ENCODE measurements around the gene CRTC2.
"Not testable (repeated sequence)": the region's sequence is repeated elsewhere in the genome, so short reads cannot be mapped to it uniquely, and the experiment has no call there.

Gene CRTC2

GRCh38 chr1:153991151-153991630, 32.8 kb upstream of the CRTC2 start:
- no peak for TF ChIP-seq CTCF (IDR thresholded peaks at IDR 0.05; ENCODE audit: control insufficient read depth, extremely low read depth, insufficient read depth)
- no peak for DNase-seq (ENCODE audit: low read depth)

GRCh38 chr1:153990468-153991150, 32.2 kb upstream of the CRTC2 start, which contains the start of gene RPS27:
Gene RPS27, plus strand, starts transcription at chr1:153990762. Its CDS starts 35 bp downstream, at chr1:153990797.
- H3K4me3 ChIP-seq (ENCODE audit: low read depth, low read length): peak within 1 kb of the TSS; percentile 83
- no peak for TF ChIP-seq CTCF (IDR thresholded peaks at IDR 0.05; ENCODE audit: control insufficient read depth, extremely low read depth, insufficient read depth)
- DNase-seq (ENCODE audit: low read depth): peak; percentile 98

More at GRCh38 chr1:153991151-153991630, 32.8 kb upstream of the CRTC2 start:
- peak overlapping the region; percentile 83 for H3K4me3 ChIP-seq (ENCODE audit: low read depth, low read length)

- no peak overlapping the region for H3K4me3 ChIP-seq (ENCODE audit: low read depth, low read length)
- no peak for DNase-seq (ENCODE audit: low read depth)
- no peak for TF ChIP-seq CTCF (IDR thresholded peaks at IDR 0.05; ENCODE audit: control insufficient read depth, extremely low read depth, insufficient read depth)
Measured at GRCh38 chr1:153987621-153988020, 29.2 kb upstream of the CRTC2 start.

GRCh38 chr1:153985941-153986761, 27.7 kb upstream of the CRTC2 start, which contains the start of gene RAB13:
Gene RAB13, minus strand, starts transcription at chr1:153986339. Its CDS starts 103 bp downstream, at chr1:153986236.
- no peak for TF ChIP-seq CTCF (IDR thresholded peaks at IDR 0.05; ENCODE audit: control insufficient read depth, extremely low read depth, insufficient read depth)
- DNase-seq (ENCODE audit: low read depth): peak; percentile 56
- peak within 1 kb of the TSS; percentile 73 for H3K4me3 ChIP-seq (ENCODE audit: low read depth, low read length)

- no peak for TF ChIP-seq CTCF (IDR thresholded peaks at IDR 0.05; ENCODE audit: control insufficient read depth, extremely low read depth, insufficient read depth)
- peak overlapping the region; percentile 73 for H3K4me3 ChIP-seq (ENCODE audit: low read depth, low read length)
- DNase-seq (ENCODE audit: low read depth): no peak
Measured at GRCh38 chr1:153985341-153985912, 27.0 kb upstream of the CRTC2 start.

DNA sequence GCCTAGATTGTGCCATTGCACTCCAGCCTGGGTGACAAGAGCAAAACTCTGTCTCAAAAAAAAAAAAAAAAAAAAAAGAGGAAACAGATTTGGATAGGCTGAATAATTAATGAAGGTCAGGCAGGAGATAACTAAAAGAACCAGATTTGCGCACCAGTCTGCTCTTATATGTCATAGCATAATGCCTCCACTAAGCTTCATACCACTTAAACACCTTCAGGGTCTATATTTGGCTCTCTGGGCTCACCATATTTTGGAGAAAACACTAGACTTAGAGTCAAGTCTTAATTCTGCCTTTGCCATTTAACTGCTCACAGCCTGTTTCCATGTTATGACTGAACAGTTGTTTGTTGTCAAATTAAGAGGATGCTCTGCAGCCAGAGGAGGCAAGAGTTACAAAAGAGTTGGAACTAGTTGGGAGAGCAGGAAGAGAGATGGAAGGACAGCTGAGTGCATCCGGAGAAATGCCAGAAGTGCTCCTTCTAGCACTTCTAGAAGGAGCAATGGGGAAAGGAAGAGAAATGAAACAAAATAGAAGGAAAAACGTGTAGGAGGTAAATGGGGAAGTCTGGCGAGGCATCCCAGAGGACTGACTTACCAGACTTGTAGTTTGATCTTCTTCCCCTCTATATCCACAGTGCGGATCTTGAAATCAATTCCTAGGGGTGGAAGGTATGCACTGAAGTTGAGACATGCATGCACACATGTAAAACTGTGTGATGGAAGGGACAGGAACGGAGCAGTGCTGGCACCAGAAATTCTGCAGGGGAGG, 25.9 kb upstream of the CRTC2 start:
- TF ChIP-seq CTCF (IDR thresholded peaks at IDR 0.05; ENCODE audit: control insufficient read depth, extremely low read depth, insufficient read depth): no peak
- no peak for DNase-seq (ENCODE audit: low read depth)
- H3K4me3 ChIP-seq (ENCODE audit: low read depth, low read length): no peak overlapping the region

DNA sequence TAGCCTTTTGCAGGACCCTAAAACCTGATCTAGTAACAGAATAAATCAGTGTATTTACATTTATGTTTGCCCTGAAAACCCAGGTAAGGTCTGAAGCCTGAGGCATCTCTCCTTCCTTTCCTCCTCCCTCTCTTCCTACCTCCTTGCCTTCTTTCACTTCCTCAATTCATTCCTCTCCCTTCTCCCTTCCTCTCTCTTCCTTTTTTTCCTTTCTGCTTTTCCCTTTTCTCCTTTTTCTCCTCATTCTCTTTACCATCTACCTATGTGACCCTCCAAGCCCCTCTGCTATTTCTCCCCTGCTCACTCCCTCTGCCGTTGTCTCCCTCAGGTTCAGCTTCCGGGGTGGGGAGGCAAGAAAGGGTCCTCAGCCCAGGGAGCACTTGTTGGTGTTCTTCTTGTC, 23.3 kb upstream of the CRTC2 start:
- not testable (repeated sequence) for H3K4me3 ChIP-seq (ENCODE audit: low read depth, low read length); DNase-seq (ENCODE audit: low read depth)

DNA sequence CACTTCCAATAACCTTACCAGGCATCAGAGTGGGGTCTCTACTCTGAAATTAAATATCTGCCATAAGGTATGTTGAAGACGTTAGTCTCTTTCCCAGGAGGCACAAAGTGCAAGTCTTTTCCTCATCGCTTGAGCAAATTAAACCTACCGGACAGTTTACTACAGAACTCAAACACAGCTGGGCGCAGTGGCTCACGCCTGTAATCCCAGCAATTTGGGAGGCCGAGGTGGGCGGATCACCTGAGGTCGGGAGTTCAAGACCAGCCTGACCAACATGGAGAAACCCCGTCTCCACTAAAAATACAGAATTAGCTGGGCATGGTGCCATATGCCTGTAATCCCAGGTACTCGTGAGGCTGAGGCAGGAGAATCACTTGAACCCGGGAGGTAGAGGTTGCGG, 20.7 kb upstream of the CRTC2 start:
- not testable (repeated sequence) for DNase-seq (ENCODE audit: low read depth); H3K4me3 ChIP-seq (ENCODE audit: low read depth, low read length)
